Activated CD8-positive, alpha-beta memory T cell treated with anti-CD3 and anti-CD28 coated beads for 36 hours (primary cell): ENCODE measurements around the gene MLLT3. TPM values are rescaled to one million over a fixed set of nuclear protein-coding genes. Genes with fewer than 3 reads are reported as not detected.

Experiments
- CTCF ChIA-PET: fragments of 350-600 bp; sonication (Branson Sonifier 250); formaldehyde crosslinking; loops from one replicate; lab custom pipeline; 2021; ENCODE audit warnings: antibody characterized with exemption; lab: Charles Lee
- POLR2A ChIA-PET: fragments of 350-600 bp; sonication (Branson Sonifier 250); formaldehyde crosslinking; loops from one replicate; lab custom pipeline; 2021; ENCODE audit warnings: antibody characterized with exemption; lab: Charles Lee
- total RNA-seq, 2 experiments: library from RNA; stranded (reverse); gene quantifications; one replicate each; pipeline ENCODE4 v1.2.3, GENCODE V29; 2021

MLLT3 gene
- total RNA-seq, 2 experiments from 2014 or later = 41.5 to 41.8 TPM

GRCh38 chr9:20384642-20385041 is 237.7 kb downstream of the MLLT3 start:
- ChIA-PET POLR2A (no interaction called here), CTCF (no interaction called here)

GRCh38 chr9:20382460-20383071 is 239.7 kb downstream of the MLLT3 start:
- POLR2A ChIA-PET = no interaction called here
- CTCF ChIA-PET = no interaction called here

GRCh38 chr9:20380546-20380945 is 241.8 kb downstream of the MLLT3 start:
- CTCF ChIA-PET = no interaction called here

GRCh38 chr9:20379804-20380225 is 242.5 kb downstream of the MLLT3 start:
- CTCF ChIA-PET = no interaction called here

More at GRCh38 chr9:20380546-20380945, 241.8 kb downstream of the MLLT3 start:
- POLR2A ChIA-PET = no interaction called here

GRCh38 chr9:20378851-20379250 is 243.4 kb downstream of the MLLT3 start:
- ChIA-PET POLR2A (no interaction called here), CTCF (no interaction called here)

More at GRCh38 chr9:20379804-20380225, 242.5 kb downstream of the MLLT3 start:
- POLR2A ChIA-PET = no interaction called here

GRCh38 chr9:20377790-20378189 is 244.5 kb downstream of the MLLT3 start:
- ChIA-PET CTCF (no interaction called here), POLR2A (no interaction called here)

GRCh38 chr9:20376731-20377375 is 245.4 kb downstream of the MLLT3 start:
- ChIA-PET POLR2A (no interaction called here), CTCF (no interaction called here)

- ChIA-PET CTCF (no interaction called here), POLR2A (no interaction called here)
Measured at GRCh38 chr9:20376042-20376441, 246.3 kb downstream of the MLLT3 start.

GRCh38 chr9:20373263-20373662 is 249.0 kb downstream of the MLLT3 start:
- POLR2A ChIA-PET = no interaction called here

GRCh38 chr9:20369391-20369790 is 252.9 kb downstream of the MLLT3 start:
- ChIA-PET CTCF (no interaction called here), POLR2A (no interaction called here)

More at GRCh38 chr9:20373263-20373662, 249.0 kb downstream of the MLLT3 start:
- CTCF ChIA-PET = no interaction called here

GRCh38 chr9:20367855-20368254 is 254.4 kb downstream of the MLLT3 start:
- ChIA-PET CTCF (no interaction called here), POLR2A (no interaction called here)

GRCh38 chr9:20364959-20365358 is 257.3 kb downstream of the MLLT3 start:
- CTCF ChIA-PET = no interaction called here
- POLR2A ChIA-PET = no interaction called here

- POLR2A ChIA-PET = no interaction called here
- CTCF ChIA-PET = no interaction called here
Measured at GRCh38 chr9:20363233-20363632, 259.1 kb downstream of the MLLT3 start.

GRCh38 chr9:20361656-20362570 is 260.4 kb downstream of the MLLT3 start:
- ChIA-PET POLR2A (no interaction called here), CTCF (no interaction called here)

GRCh38 chr9:20361229-20361628 is 261.1 kb downstream of the MLLT3 start:
- ChIA-PET CTCF (no interaction called here), POLR2A (no interaction called here)

GRCh38 chr9:20358207-20358606 is 264.1 kb downstream of the MLLT3 start:
- CTCF ChIA-PET = interaction anchor here (0.7 kb wide), 1 partner anchor 61 kb away, joined by 3 read pairs; no protein-coding TSS in a partner anchor
- POLR2A ChIA-PET = interaction anchor here (0.7 kb wide), 2 partner anchors 224 to 434 kb away, joined by 3 to 8 read pairs; no protein-coding TSS in a partner anchor

GRCh38 chr9:20357037-20357432 is 265.3 kb downstream of the MLLT3 start:
- ChIA-PET CTCF (no interaction called here), POLR2A (no interaction called here)

GRCh38 chr9:20356403-20357036 is 265.8 kb downstream of the MLLT3 start:
- CTCF ChIA-PET = no interaction called here
- POLR2A ChIA-PET = no interaction called here

- ChIA-PET CTCF (interaction anchor here (0.7 to 1.6 kb wide), 4 partner anchors 19 to 146 kb away, joined by 3 to 4 read pairs (median 3); no protein-coding TSS in a partner anchor), POLR2A (interaction anchor here (0.6 to 1.2 kb wide), 3 partner anchors 101 to 356 kb away, joined by 3 to 4 read pairs (median 3); no protein-coding TSS in a partner anchor)
Measured at GRCh38 chr9:20355022-20355421, 267.3 kb downstream of the MLLT3 start.
